Peyer's patch (tissue), 4 donors: ENCODE data around the gene ZZZ3.

Experiments used
- CTCF ChIP-seq, 6 experiments: fragments of 450-650 bp in 4 of 6; fragments of 200-600 bp in 2 of 6; sonication (generic) in 1 of 6; IDR thresholded peaks; one replicate each; pipeline ENCODE4 v1.5.1; 2017 to 2019; ENCODE audit warnings: antibody characterized with exemption in 6 of 6, mild to moderate bottlenecking in 3 of 6, moderate library complexity in 1 of 6
- POLR2A ChIP-seq, 2 donors: fragments of 450-650 bp; IDR thresholded peaks; one replicate each; pipeline ENCODE4 v1.5.1; 2017; ENCODE audit warnings: antibody characterized with exemption in 2 of 2, mild to moderate bottlenecking in 2 of 2, moderate library complexity in 2 of 2

GRCh38 chr1:77716065-77716464 lies 33.6 kb upstream of the ZZZ3 start:
- TF ChIP-seq CTCF (IDR thresholded peaks at IDR 0.05) (no peak), POLR2A (IDR thresholded peaks at IDR 0.05) (no peak)
